ENCODE measurements around the gene TMEM9B. TPM values are rescaled to one million over a fixed set of nuclear protein-coding genes. Genes with fewer than 3 reads are reported as not detected.
A peak's percentile ranks its signal among the peaks of the same experiment; 100 is the strongest.

The TMEM9B gene
- total RNA-seq, 4 donors from 2014 or later = 31.9 to 44.4 (median 42.1) TPM

- no peak for TF ChIP-seq CTCF (IDR thresholded peaks at IDR 0.05)
- no peak for ATAC-seq (ENCODE audit: low FRiP score)
- no peak for DNase-seq (ENCODE audit: low spot score)
Observed at GRCh38 chr11:8928981-8929615, 35.1 kb downstream of the TMEM9B start.

- TF ChIP-seq CTCF (IDR thresholded peaks at IDR 0.05) = no peak
- ATAC-seq (ENCODE audit: low FRiP score) (no peak), DNase-seq (ENCODE audit: low spot score) (no peak)
Observed at GRCh38 chr11:8928205-8928604, 36.0 kb downstream of the TMEM9B start.

GRCh38 chr11:8927233-8927632 is 37.0 kb downstream of the TMEM9B start:
- DNase-seq (ENCODE audit: low spot score) (no peak), ATAC-seq (ENCODE audit: low FRiP score) (no peak)
- TF ChIP-seq CTCF (IDR thresholded peaks at IDR 0.05) = no peak

- DNase-seq (ENCODE audit: low spot score) (no peak), ATAC-seq (ENCODE audit: low FRiP score) (no peak)
- TF ChIP-seq CTCF (IDR thresholded peaks at IDR 0.05) = no peak
Observed at GRCh38 chr11:8926236-8926635, 38.0 kb downstream of the TMEM9B start.

- DNase-seq (ENCODE audit: low spot score) (no peak), ATAC-seq (ENCODE audit: low FRiP score) (no peak)
- no peak for TF ChIP-seq CTCF (IDR thresholded peaks at IDR 0.05)
Observed at GRCh38 chr11:8925711-8926110, 38.5 kb downstream of the TMEM9B start.

GRCh38 chr11:8922691-8923090 is 41.6 kb downstream of the TMEM9B start:
- no peak for DNase-seq (ENCODE audit: low spot score)
- ATAC-seq (ENCODE audit: low FRiP score) = no peak
- TF ChIP-seq CTCF (IDR thresholded peaks at IDR 0.05) = no peak

- no peak for TF ChIP-seq CTCF (IDR thresholded peaks at IDR 0.05)
- DNase-seq (ENCODE audit: low spot score) (no peak), ATAC-seq (ENCODE audit: low FRiP score) (peak; percentile 16)
Observed at GRCh38 chr11:8917157-8917825, 47.0 kb downstream of the TMEM9B start.

Data from omental fat pad (tissue), 4 donors.